ENCODE results near the gene SPRY2.
"Not testable (repeated sequence)": the region's sequence is repeated elsewhere in the genome, so short reads cannot be mapped to it uniquely, and the experiment has no call there.

SPRY2 gene

GRCh38 chr13:80341101-80341755, at the start of gene SPRY2:
Gene SPRY2 (minus strand): TSS chr13:80341126. CDS start chr13:80337705, 3,421 bp downstream.
- peak; percentile 19 for DNase-seq

- DNase-seq: no peak
Measured at GRCh38 chr13:80390338-80390737, 49.4 kb upstream of the SPRY2 start.

DNA sequence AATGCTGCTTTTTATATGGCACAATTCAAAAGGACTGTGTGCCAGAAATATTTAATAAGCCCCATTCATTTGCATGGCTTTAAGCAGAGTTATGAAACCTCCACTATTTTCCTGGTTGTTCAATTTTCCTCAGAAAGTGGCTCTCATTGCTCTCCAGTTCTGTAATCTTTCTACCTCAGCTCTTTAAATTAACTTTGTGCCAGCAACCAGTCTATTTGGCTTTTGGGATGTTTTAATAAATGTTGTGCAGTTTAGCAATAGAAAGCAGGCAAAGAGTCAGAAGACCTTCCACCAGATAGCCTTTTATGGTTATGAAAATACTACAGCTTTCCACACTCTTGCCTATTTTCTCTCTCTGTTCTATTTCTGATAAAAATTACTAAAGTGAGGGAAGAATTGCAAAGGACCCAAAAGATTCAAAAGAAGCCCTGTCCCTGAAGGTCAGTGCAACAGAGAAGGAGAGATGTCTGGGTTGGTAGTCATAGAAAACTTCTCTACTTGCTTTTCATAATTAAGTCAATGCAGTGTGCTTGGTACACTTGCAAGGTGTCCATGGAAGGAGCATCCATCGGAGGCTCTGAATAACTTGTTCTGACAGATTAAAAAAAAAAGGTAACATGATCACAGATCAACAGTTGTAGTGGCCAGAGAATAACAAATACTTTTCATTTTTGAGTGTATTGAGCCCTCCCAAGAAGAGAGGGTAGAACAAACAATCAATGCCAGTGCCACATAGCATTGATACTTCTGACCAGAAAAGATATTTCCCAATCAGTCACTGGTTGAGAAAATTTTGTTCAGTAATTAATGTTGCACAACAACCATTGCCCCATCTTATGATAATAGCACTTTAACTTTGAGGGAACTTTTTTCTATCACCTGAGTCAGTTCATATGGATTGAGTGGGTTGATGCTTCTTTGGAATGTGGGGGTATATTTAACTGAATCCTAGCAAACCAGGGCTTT, 48.4 kb upstream of the SPRY2 start:
- DNase-seq: no peak

- DNase-seq: no peak
Measured at GRCh38 chr13:80388506-80388905, 47.6 kb upstream of the SPRY2 start.

GRCh38 chr13:80386592-80386991, 45.7 kb upstream of the SPRY2 start:
- no peak for DNase-seq

GRCh38 chr13:80386002-80386401, 45.1 kb upstream of the SPRY2 start:
- no peak for DNase-seq

DNA sequence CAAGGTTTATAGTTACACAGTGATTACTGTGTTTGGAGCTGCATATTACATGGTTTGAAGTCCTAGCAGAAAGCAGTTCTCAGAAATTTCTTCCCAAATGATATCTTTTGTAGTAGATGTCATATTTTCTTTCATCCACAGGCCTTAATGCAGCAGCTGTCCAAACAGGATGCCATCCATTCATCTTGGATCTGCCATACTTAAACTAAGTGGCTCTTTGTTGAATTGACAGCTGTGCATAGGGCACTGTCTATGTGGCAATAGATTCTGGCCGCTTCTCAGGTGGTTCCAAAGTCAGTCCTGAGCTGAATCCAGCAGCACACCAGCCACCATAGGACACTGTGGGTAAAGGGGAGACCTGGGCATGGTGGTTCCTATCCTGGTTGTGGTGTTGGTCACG, 41.6 kb upstream of the SPRY2 start:
- DNase-seq: no peak

- no peak for DNase-seq
Measured at GRCh38 chr13:80379245-80379644, 38.3 kb upstream of the SPRY2 start.

- DNase-seq: no peak
Measured at GRCh38 chr13:80376554-80376953, 35.6 kb upstream of the SPRY2 start.

- DNase-seq: no peak
Measured at GRCh38 chr13:80374901-80375300, 34.0 kb upstream of the SPRY2 start.

DNA sequence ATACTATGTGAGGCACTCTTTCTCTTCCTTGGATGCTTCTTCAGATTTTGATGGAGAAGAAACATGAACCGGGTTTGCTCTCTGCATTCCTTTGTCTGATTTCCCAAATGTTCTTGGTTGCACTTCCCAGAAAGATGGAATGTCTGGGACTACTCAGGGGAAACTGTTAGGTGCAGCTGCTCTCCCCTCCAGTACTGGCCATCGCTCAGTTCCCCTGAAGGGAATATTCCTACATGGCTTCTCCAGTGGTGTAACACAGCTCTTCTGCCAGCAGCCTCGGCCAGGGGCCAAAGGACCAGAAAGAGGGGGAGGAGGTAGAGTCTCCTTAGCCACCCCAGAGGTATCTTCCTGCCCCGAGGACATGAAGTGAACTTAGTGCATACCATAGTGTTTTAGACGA, 33.5 kb upstream of the SPRY2 start:
- DNase-seq: no peak

DNA sequence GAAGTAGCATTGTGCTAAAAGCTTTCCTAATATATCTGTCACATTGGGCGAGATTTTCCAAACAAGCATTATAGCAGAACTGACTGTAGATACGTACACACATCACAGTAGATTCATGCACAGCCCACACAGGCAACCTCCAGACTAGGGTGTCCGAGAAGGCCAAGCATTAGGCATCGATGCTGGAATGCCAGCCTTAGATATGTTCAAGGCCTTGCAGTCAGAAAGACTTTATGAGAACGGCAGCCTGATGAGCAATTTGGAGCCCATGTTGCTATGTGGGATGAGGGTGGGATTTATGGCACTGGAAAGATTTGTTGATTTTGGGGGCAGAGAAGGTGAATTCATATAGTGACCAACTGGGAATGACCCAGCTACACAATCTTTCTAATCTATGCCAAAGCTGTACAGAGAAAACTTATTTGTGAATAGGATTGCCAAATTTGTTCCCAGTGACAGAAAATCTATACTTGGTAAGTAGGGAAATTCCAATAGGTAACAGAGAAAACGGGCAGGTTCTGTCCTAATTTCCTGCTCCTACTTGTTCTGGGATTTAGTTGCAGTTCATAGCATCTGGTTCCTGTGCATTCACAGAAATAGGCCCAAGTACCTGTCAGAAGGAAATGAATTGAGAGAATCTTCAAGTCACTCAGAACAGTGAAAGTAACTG, 31.0 kb upstream of the SPRY2 start:
- no peak for DNase-seq

DNA sequence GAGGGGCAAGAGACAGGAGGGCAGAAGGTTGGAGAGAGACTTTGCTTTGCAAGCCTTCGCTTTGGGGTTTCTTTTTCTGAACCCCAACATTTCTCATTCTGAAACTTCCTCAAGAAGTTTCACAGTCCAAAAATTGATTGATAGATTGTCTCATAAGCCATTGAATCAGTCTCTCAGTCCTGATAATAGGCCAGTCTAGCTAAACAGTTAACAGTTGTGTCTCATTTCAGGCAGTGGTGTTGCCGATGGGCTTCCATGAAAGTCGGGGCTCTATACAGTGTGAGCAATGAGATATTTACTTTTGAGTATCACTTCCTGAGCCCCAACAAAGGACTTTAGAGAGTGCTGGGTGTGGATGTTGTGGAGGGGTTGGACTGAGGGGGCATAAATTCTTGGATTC, 26.5 kb upstream of the SPRY2 start:
- DNase-seq: no peak

DNA sequence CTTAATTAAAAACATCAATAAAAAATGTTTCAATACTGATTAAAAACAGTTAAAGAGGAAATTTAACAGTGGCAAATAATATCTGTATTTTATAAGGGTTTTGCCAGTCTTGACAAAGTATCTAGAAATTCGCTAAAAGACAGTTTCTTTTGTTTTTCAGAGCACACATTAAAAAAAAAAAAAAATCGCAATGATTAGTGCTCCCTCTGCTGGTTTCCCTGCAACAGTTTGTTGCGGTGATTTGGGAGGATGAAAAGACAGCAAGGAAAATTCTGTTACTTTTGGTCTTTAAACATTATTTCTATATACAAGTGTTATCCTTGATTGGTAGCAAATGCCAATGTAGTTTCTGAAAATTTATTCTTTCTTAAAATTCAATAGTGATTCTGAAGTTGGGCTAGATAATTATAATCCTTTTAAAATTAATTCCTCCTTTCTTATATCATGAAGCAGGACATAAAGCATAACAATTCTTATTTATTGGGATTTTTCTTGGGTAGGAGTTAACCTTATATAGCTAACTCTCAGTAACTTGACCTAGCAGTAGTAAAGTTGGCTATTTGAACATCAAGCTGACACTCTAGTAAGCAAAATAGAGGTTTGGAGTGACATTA, 23.1 kb upstream of the SPRY2 start:
- no peak for DNase-seq

GRCh38 chr13:80362481-80362880, 21.6 kb upstream of the SPRY2 start:
- no peak for DNase-seq

DNA sequence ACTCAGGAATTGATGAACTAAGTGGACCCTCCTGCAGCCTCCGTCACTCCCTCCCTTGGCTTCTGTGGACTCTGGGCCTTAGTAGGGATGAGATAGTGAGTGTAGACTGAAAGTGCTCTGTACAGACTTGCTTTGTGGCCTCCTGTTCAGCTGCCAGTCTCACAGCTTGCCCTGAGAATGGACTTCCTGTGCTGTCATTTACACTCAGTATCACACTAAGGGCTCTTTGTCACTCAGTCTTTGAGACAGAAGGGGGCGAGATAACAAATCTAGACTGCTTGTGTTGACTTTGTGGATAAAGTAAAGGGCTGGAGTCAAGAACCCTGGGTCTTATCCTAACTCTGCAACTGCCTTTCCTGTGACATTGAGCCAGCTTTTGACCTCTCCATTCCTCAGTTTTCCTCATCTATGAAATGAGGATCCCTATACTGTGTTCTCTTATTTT, 21.0 kb upstream of the SPRY2 start:
- no peak for DNase-seq

- no peak for DNase-seq
Measured at GRCh38 chr13:80361298-80361697, 20.4 kb upstream of the SPRY2 start.

- no peak for DNase-seq
Measured at GRCh38 chr13:80360453-80360800, 19.5 kb upstream of the SPRY2 start.

- no peak for DNase-seq
Measured at GRCh38 chr13:80359778-80360452, 19.0 kb upstream of the SPRY2 start.

DNA sequence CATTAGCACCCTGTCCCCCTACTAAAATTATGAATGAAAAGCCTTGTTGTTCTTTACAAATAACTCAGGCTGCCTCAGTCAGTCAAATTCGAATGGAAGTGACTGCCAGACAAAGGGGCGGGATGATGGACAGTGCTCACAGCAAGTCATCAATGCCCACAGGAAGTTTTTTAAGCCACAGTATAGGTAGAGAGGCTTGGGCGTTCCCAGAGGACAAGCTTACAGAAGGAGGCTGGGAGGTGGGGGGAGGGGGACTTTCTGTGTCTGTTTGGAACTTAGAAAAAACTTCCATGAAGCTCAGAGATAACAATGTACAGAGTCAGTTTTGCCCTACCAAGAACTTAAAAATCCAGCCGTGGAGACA, 18.5 kb upstream of the SPRY2 start:
- no peak for DNase-seq

- DNase-seq: not testable (repeated sequence)
Measured at GRCh38 chr13:80355496-80356094, 14.7 kb upstream of the SPRY2 start.

- no peak for DNase-seq
Measured at GRCh38 chr13:80348750-80349149, 7.8 kb upstream of the SPRY2 start.
